Loucy (cell line): ENCODE data around the gene OXCT1.

ENCODE experiments used
- EZH2phosphoT487 ChIP-seq: fragments of 200-600 bp; IDR thresholded peaks from 2 replicates; pipeline ENCODE4 v1.6.1; 2018; ENCODE audit warnings: antibody characterized with exemption, mild to moderate bottlenecking, moderate library complexity, borderline replicate concordance
- TF ChIP-seq, protein P1 (sequence below): fragments of 200-600 bp; sonication (generic); conservative IDR thresholded peaks from 2 replicates; pipeline ENCODE4 v1.5.1; 2014; ENCODE audit warnings: mild to moderate bottlenecking, antibody characterized with exemption, low read length

DNA sequence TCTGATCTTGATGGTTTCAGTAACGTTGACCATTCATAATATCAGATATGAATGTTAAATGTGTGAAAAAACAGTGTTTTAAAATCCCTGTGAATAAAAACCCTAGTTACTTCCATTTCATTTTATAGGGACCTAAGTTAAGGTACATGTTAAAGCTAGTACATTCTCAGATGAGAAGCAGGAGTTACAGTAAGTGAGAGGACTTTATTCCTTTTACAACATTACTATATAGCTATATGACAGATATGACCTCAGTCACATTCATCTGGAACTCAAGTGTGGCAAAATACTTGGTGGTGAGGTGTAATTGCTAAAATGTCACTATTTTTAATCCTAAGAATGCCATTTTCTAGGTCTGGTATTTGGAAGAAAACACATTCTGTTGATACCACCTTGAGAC is 96.4 kb downstream of the OXCT1 start:
- TF ChIP-seq, protein P1, sequence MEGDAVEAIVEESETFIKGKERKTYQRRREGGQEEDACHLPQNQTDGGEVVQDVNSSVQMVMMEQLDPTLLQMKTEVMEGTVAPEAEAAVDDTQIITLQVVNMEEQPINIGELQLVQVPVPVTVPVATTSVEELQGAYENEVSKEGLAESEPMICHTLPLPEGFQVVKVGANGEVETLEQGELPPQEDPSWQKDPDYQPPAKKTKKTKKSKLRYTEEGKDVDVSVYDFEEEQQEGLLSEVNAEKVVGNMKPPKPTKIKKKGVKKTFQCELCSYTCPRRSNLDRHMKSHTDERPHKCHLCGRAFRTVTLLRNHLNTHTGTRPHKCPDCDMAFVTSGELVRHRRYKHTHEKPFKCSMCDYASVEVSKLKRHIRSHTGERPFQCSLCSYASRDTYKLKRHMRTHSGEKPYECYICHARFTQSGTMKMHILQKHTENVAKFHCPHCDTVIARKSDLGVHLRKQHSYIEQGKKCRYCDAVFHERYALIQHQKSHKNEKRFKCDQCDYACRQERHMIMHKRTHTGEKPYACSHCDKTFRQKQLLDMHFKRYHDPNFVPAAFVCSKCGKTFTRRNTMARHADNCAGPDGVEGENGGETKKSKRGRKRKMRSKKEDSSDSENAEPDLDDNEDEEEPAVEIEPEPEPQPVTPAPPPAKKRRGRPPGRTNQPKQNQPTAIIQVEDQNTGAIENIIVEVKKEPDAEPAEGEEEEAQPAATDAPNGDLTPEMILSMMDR = no peak
- no peak for TF ChIP-seq EZH2phosphoT487
